ENCODE data around the gene SRPK1. TPM values are rescaled to one million over a fixed set of nuclear protein-coding genes. Genes with fewer than 3 reads are reported as not detected.

The SRPK1 gene
- total and polyA plus RNA-seq, 4 donors = 9.6 to 78.9 (median 23.6) TPM

DNA sequence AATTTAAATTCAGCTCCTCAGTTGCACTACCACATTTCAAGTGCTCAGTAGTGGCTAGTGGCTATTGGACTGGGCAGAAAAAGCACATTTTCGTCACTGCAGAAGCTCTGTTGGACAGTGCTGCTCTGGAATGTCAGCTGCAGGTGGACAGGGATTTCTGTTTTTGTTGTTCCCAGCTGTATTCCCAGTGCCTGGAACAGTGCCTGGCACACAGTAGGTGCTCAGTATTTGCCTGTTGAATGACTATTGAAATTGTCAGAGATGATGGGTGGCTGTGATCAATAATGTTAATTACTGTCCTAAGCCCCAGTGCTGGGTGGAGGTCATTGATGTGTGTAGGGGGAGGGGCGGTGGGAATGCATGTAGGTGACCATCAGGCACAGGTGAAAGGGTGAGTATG is 134.6 kb downstream of the SRPK1 start:
- TF ChIP-seq, protein P1, sequence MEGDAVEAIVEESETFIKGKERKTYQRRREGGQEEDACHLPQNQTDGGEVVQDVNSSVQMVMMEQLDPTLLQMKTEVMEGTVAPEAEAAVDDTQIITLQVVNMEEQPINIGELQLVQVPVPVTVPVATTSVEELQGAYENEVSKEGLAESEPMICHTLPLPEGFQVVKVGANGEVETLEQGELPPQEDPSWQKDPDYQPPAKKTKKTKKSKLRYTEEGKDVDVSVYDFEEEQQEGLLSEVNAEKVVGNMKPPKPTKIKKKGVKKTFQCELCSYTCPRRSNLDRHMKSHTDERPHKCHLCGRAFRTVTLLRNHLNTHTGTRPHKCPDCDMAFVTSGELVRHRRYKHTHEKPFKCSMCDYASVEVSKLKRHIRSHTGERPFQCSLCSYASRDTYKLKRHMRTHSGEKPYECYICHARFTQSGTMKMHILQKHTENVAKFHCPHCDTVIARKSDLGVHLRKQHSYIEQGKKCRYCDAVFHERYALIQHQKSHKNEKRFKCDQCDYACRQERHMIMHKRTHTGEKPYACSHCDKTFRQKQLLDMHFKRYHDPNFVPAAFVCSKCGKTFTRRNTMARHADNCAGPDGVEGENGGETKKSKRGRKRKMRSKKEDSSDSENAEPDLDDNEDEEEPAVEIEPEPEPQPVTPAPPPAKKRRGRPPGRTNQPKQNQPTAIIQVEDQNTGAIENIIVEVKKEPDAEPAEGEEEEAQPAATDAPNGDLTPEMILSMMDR (IDR thresholded peaks at IDR 0.05; ENCODE audit: control extremely low read depth, extremely low read depth) = no peak
- 72 to 79% methylated on average over 2 of the region's 2 CpGs for WGBS, 2 donors
- no peaks in the 10 kb centered on the region for H3K4me1 ChIP-seq (ENCODE audit: control insufficient read depth in 5 of 5, insufficient read depth in 5 of 5, low read length in 5 of 5)
- H3K9me3 ChIP-seq (ENCODE audit: control insufficient read depth in 4 of 4, insufficient read depth in 3 of 4, low read length in 3 of 4) = peaks cover 0 to 3% (median 0%) of the 10 kb centered on the region in 4 donors
- no peak overlapping the region for H3K27ac ChIP-seq (ENCODE audit: low read depth in 1 of 2, low read length in 1 of 2)
- ATAC-seq (ENCODE audit: insufficient read depth, low FRiP score) = no peak
- H3K9ac ChIP-seq (ENCODE audit: insufficient read depth in 1 of 2, low read length in 2 of 2) = no peak overlapping the region
- DNase-seq = no peak
- H3K4me3 ChIP-seq = no peak overlapping the region
- peaks cover 0 to 15% (median 14%) of the 10 kb centered on the region in 3 donors for H3K27me3 ChIP-seq (ENCODE audit: control insufficient read depth in 3 of 3, insufficient read depth in 3 of 3, low read length in 2 of 3)
- H3K36me3 ChIP-seq (ENCODE audit: control insufficient read depth in 4 of 4, insufficient read depth in 4 of 4, low read length in 4 of 4) = no peaks in the 10 kb centered on the region

DNA sequence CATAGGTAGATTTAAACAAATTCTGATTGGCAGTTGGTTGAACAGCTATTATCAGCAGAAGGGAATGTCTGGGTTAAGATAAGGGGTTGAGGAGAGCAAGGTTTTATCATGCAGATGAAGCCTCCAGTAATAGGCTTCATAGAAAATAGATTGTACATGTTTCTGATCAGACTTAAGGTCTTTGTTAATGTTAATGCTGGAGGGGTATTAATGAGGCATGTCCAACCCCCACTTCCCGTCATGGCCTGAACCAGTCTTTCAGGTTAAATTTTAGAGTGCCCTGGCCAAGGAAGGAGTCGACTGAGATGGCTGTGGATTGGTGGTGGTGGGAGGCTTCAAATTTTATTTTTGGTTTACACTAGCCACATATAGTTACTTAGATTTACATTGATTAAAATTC is 136.7 kb downstream of the SRPK1 start:
- H3K9ac ChIP-seq (ENCODE audit: insufficient read depth in 1 of 2, low read length in 2 of 2) = no peak overlapping the region
- peaks cover 0 to 15% (median 14%) of the 10 kb centered on the region in 3 donors for H3K27me3 ChIP-seq (ENCODE audit: control insufficient read depth in 3 of 3, insufficient read depth in 3 of 3, low read length in 2 of 3)
- TF ChIP-seq, protein P1 (IDR thresholded peaks at IDR 0.05; ENCODE audit: control extremely low read depth, extremely low read depth) = no peak
- no peak for ATAC-seq (ENCODE audit: insufficient read depth, low FRiP score)
- no peak for DNase-seq
- H3K4me1 ChIP-seq (ENCODE audit: control insufficient read depth in 5 of 5, insufficient read depth in 5 of 5, low read length in 5 of 5) = no peaks in the 10 kb centered on the region
- H3K9me3 ChIP-seq (ENCODE audit: control insufficient read depth in 4 of 4, insufficient read depth in 3 of 4, low read length in 3 of 4) = peaks cover 0 to 3% (median 0%) of the 10 kb centered on the region in 4 donors
- H3K27ac ChIP-seq (ENCODE audit: low read depth in 1 of 2, low read length in 1 of 2) = no peak overlapping the region
- H3K36me3 ChIP-seq (ENCODE audit: control insufficient read depth in 4 of 4, insufficient read depth in 4 of 4, low read length in 4 of 4) = no peaks in the 10 kb centered on the region
- H3K4me3 ChIP-seq = no peak overlapping the region
- 61 to 84% methylated on average over 2 of the region's 2 CpGs for WGBS, 2 donors

Other genes starting within 250 kb of the SRPK1 start
- 100 to 1,000 TPM in 1 of 2 donors, 10 to 100 TPM in 1; 25.9 to 184 TPM for gene FKBP5, start 232.2 kb downstream of the SRPK1 start, total RNA-seq
- gene FKBP5, start 232.2 kb downstream of the SRPK1 start, polyA plus RNA-seq = 100 to 1,000 TPM in 1 of 2 donors, 10 to 100 TPM in 1; 27.7 to 245 TPM
- under 1 TPM; 0.20 to 0.52 TPM for gene ARMC12, start 184.1 kb downstream of the SRPK1 start, total RNA-seq
- gene ARMC12, start 184.1 kb downstream of the SRPK1 start, polyA plus RNA-seq = 1 to 10 TPM; 1.0 to 1.1 TPM
- not detected for gene CLPSL2, start 144.5 kb downstream of the SRPK1 start, total RNA-seq
- gene CLPSL2, start 144.5 kb downstream of the SRPK1 start, polyA plus RNA-seq = not detected
- not detected for gene CLPSL1, start 140.1 kb downstream of the SRPK1 start, total RNA-seq
- not detected for gene CLPSL1, start 140.1 kb downstream of the SRPK1 start, polyA plus RNA-seq
- gene CLPS, start 123.8 kb downstream of the SRPK1 start, total RNA-seq = 1 to 10 TPM in 1 of 2 donors, not detected in 1; 5.3 TPM
- gene CLPS, start 123.8 kb downstream of the SRPK1 start, polyA plus RNA-seq = under 1 TPM in 1 of 2 donors, not detected in 1; 0.38 TPM
- gene LHFPL5, start 115.7 kb downstream of the SRPK1 start, total RNA-seq = not detected
- not detected for gene LHFPL5, start 115.7 kb downstream of the SRPK1 start, polyA plus RNA-seq
- under 1 TPM; 0.34 to 0.61 TPM for gene SLC26A8, start 103.5 kb upstream of the SRPK1 start, total RNA-seq
- gene SLC26A8, start 103.5 kb upstream of the SRPK1 start, polyA plus RNA-seq = 1 to 10 TPM in 1 of 2 donors, under 1 TPM in 1; 0.20 to 1.1 TPM
- gene MAPK14, start 106.7 kb upstream of the SRPK1 start, total RNA-seq = 10 to 100 TPM; 63.3 to 93.3 TPM
- gene MAPK14, start 106.7 kb upstream of the SRPK1 start, polyA plus RNA-seq = 10 to 100 TPM; 12.8 to 55.6 TPM
- 10 to 100 TPM; 29.9 to 73.3 TPM for gene MAPK13, start 209.4 kb upstream of the SRPK1 start, total RNA-seq
- gene MAPK13, start 209.4 kb upstream of the SRPK1 start, polyA plus RNA-seq = 10 to 100 TPM; 42.2 to 58.9 TPM

All from lung (tissue), 12 donors.